Neural crest cell (in vitro differentiated cells): Measurements from ENCODE around the gene DUS1L. TPM values are rescaled to one million over a fixed set of nuclear protein-coding genes. Genes with fewer than 3 reads are reported as not detected.

Experiments
- DNase-seq: peaks from one replicate; pipeline ENCODE4 v3.0.0; 2021; ENCODE audit warnings: low read depth, mixed read lengths, low spot score
- H3K27ac Mint-ChIP-seq: one replicate; pipeline ENCODE4 v1.8.0; 2021; ENCODE audit warnings: mild to moderate bottlenecking, mixed read lengths; ENCODE audit not compliant: unreplicated experiment
- H3K27me3 Mint-ChIP-seq: 2 replicates; pipeline ENCODE4 v1.8.0; 2021; ENCODE audit warnings: low read depth, mild to moderate bottlenecking, mixed read lengths
- H3K36me3 Mint-ChIP-seq: 2 replicates; pipeline ENCODE4 v1.8.0; 2021; ENCODE audit warnings: low read depth, mild to moderate bottlenecking, mixed read lengths
- H3K4me1 Mint-ChIP-seq: 2 replicates; pipeline ENCODE4 v1.8.0; 2021; ENCODE audit warnings: mixed read lengths
- H3K4me3 Mint-ChIP-seq: one replicate; pipeline ENCODE4 v1.8.0; 2021; ENCODE audit warnings: mild to moderate bottlenecking, mixed read lengths
- H3K9me3 Mint-ChIP-seq: 2 replicates; pipeline ENCODE4 v1.8.0; 2021; ENCODE audit warnings: mixed read lengths
- CTCF ChIP-seq: fragments of 200-600 bp; sonication (generic); conservative IDR thresholded peaks from 2 replicates; pipeline ENCODE4 v1.5.0; 2021; ENCODE audit warnings: antibody characterized with exemption, mild to moderate bottlenecking
- long read RNA-seq: library from polyadenylated mRNA; unstranded; transcript quantifications from one replicate; pipeline ENCODE4 v2.0.0, GENCODE V29; 2020
- total RNA-seq: library from RNA; stranded (reverse); gene quantifications from 2 replicates; pipeline ENCODE4 v1.2.1, GENCODE V29; 2021

Gene DUS1L
- 126 and 131 TPM in 2 replicates for total RNA-seq
- long read RNA-seq, partial matches to known transcripts = 0 of 8 reads
- long read RNA-seq, other reads (novel, unspliced or antisense) = 8 of 8 reads

- H3K36me3 Mint-ChIP-seq = no peaks in the 10 kb centered on the region
- H3K4me1 Mint-ChIP-seq = no peaks in the 10 kb centered on the region
- H3K27ac Mint-ChIP-seq = no peak within 1 kb of the TSS
- no peaks in the 10 kb centered on the region for H3K9me3 Mint-ChIP-seq
- peak; percentile 59 for DNase-seq
- H3K27me3 Mint-ChIP-seq = peaks cover 6% of the 10 kb centered on the region
- TF ChIP-seq CTCF = no peak
- H3K4me3 Mint-ChIP-seq = peak within 1 kb of the TSS; percentile 86
Observed at GRCh38 chr17:82065638-82066303, at the start of gene DUS1L. TSS of gene DUS1L (minus strand) at chr17:82065804. CDS start at chr17:82065059, 745 bp downstream.

GRCh38 chr17:82114872-82115271 is 49.3 kb upstream of the DUS1L start:
- no peak for TF ChIP-seq CTCF
- Mint-ChIP-seq H3K27me3 (no peaks in the 10 kb centered on the region), H3K36me3 (no peaks in the 10 kb centered on the region), H3K4me3 (no peak overlapping the region), H3K9me3 (no peaks in the 10 kb centered on the region), H3K4me1 (peaks cover 35% of the 10 kb centered on the region), H3K27ac (no peak overlapping the region)
- no peak for DNase-seq

DNA sequence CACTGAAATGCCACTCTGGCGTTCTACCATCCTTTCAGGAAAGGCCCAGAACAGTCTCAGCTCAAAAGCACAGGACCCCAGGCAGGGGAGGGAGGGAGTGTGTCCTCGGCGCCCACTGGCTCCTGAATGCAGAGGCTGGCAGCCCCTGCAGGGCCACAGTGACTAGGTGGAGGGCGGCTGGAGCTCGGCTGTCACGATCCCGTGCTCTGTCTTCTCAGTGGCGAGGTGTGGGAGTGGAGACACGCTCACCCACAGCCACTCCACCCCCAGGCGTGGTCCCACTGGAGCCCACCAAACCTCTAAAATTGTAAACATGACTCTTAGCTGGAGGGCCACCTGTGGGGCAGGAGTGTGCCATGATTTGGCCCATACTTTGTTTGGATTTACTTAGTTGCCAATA is 48.8 kb upstream of the DUS1L start:
- no peaks in the 10 kb centered on the region for H3K9me3 Mint-ChIP-seq
- H3K4me3 Mint-ChIP-seq = no peak overlapping the region
- H3K36me3 Mint-ChIP-seq = no peaks in the 10 kb centered on the region
- peaks cover 31% of the 10 kb centered on the region for H3K4me1 Mint-ChIP-seq
- H3K27me3 Mint-ChIP-seq = no peaks in the 10 kb centered on the region
- no peak for DNase-seq
- H3K27ac Mint-ChIP-seq = no peak overlapping the region
- no peak for TF ChIP-seq CTCF

- no peaks in the 10 kb centered on the region for H3K27me3 Mint-ChIP-seq
- peaks cover 29% of the 10 kb centered on the region for H3K4me1 Mint-ChIP-seq
- H3K27ac Mint-ChIP-seq = no peak overlapping the region
- peaks cover 1% of the 10 kb centered on the region for H3K36me3 Mint-ChIP-seq
- H3K4me3 Mint-ChIP-seq = peak overlapping the region; percentile 56
- TF ChIP-seq CTCF = no peak
- no peak for DNase-seq
- H3K9me3 Mint-ChIP-seq = no peaks in the 10 kb centered on the region
Observed at GRCh38 chr17:82113941-82114340, 48.3 kb upstream of the DUS1L start.

- Mint-ChIP-seq H3K4me1 (peaks cover 29% of the 10 kb centered on the region), H3K9me3 (no peaks in the 10 kb centered on the region), H3K27ac (no peak overlapping the region), H3K4me3 (no peak overlapping the region), H3K27me3 (no peaks in the 10 kb centered on the region), H3K36me3 (peaks cover 3% of the 10 kb centered on the region)
- no peak for TF ChIP-seq CTCF
- DNase-seq = no peak
Observed at GRCh38 chr17:82113422-82113821, 47.8 kb upstream of the DUS1L start.
